Uterus (tissue), 4 donors: ENCODE data around the gene HCN2. TPM values are rescaled to one million over a fixed set of nuclear protein-coding genes. Genes with fewer than 3 reads are reported as not detected.

ENCODE experiments used
- DNase-seq, 2 donors: peaks; one replicate each; pipeline ENCODE4 v3.0.0-alpha.2; 2019 to 2020
- H3K27ac ChIP-seq, 2 donors: fragments of 200-600 bp; sonication (generic); 1 replicate in 1 of 2; 2 replicates in 1 of 2; pipeline ENCODE4 v1.5.1; 2016 to 2018
- H3K27me3 ChIP-seq, 2 donors: fragments of 200-600 bp; sonication (generic); one replicate each; pipeline ENCODE4 v1.5.1; 2018 to 2019; ENCODE audit warnings: control low read depth in 1 of 2
- H3K36me3 ChIP-seq, 2 donors: fragments of 200-600 bp; sonication (generic); one replicate each; pipeline ENCODE4 v1.5.1; 2019; ENCODE audit warnings: control low read depth in 1 of 2
- H3K4me1 ChIP-seq, 2 donors: fragments of 200-600 bp; sonication (generic); one replicate each; pipeline ENCODE4 v1.5.1; 2018 to 2019; ENCODE audit warnings: control low read depth in 1 of 2
- H3K4me3 ChIP-seq, 2 donors: fragments of 200-600 bp; sonication (generic); 1 replicate in 1 of 2; 2 replicates in 1 of 2; pipeline ENCODE4 v1.5.1; 2018 to 2019; ENCODE audit warnings: mild to moderate bottlenecking in 1 of 2
- H3K9me3 ChIP-seq, 2 donors: fragments of 200-600 bp; sonication (generic); one replicate each; pipeline ENCODE4 v1.5.1; 2019; ENCODE audit warnings: control low read depth in 1 of 2
- CTCF ChIP-seq, 4 experiments: fragments of 200-600 bp in 2 of 4; fragments of 450-650 bp in 2 of 4; sonication (generic) in 2 of 4; IDR thresholded peaks; one replicate each; pipeline ENCODE4 v1.5.1; 2016 to 2019; ENCODE audit warnings: antibody characterized with exemption in 4 of 4, mild to moderate bottlenecking in 2 of 4, moderate library complexity in 1 of 4
- POLR2A ChIP-seq, 2 donors: fragments of 450-650 bp; IDR thresholded peaks; one replicate each; pipeline ENCODE4 v1.6.1; 2016; ENCODE audit warnings: antibody characterized with exemption in 2 of 2, mild to moderate bottlenecking in 1 of 2, moderate library complexity in 1 of 2
- intact Hi-C: fragments of 100-400 bp; cut with DNase I; formaldehyde crosslinking; loops from one replicate; pipeline ENCODE4 v1.15.1; 2023; ENCODE audit warnings: low total_unique reads
- total RNA-seq, 4 donors: library from RNA; depleted of rRNA in 3 of 4; stranded (reverse); fragments of >200 nt in 3 of 4; gene quantifications; one replicate each; pipeline versions ENCODE4 v1.1.0 to v1.2.4, GENCODE V29; 2014 to 2023
- donor health status: DM: yes; HTN: yes; CAD: no.

The HCN2 gene
- total RNA-seq, 4 donors from 2014 or later = 0.83 TPM; not detected in 3

- H3K9me3 ChIP-seq = no peaks in the 10 kb centered on the region
- DNase-seq = peak in 1 of 2 donors; percentile 41
- no peak overlapping the region for H3K27ac ChIP-seq
- no peak for TF ChIP-seq POLR2A (IDR thresholded peaks at IDR 0.05)
- TF ChIP-seq CTCF (IDR thresholded peaks at IDR 0.05) = no peak
- H3K4me3 ChIP-seq = no peak overlapping the region
- no peaks in the 10 kb centered on the region for H3K36me3 ChIP-seq
- intact Hi-C loops = no loop called here
- H3K4me1 ChIP-seq = no peaks in the 10 kb centered on the region
- no peaks in the 10 kb centered on the region for H3K27me3 ChIP-seq
Measured at GRCh38 chr19:610801-611480, 21.3 kb downstream of the HCN2 start.

- TF ChIP-seq POLR2A (IDR thresholded peaks at IDR 0.05) (no peak), CTCF (IDR thresholded peaks at IDR 0.05) (no peak)
- Histone ChIP-seq H3K9me3 (no peaks in the 10 kb centered on the region), H3K27me3 (no peaks in the 10 kb centered on the region), H3K27ac (no peak overlapping the region), H3K4me1 (no peaks in the 10 kb centered on the region), H3K36me3 (no peaks in the 10 kb centered on the region), H3K4me3 (no peak overlapping the region)
- no peak for DNase-seq
- intact Hi-C loops = no loop called here
Measured at GRCh38 chr19:611481-611868, 21.8 kb downstream of the HCN2 start.

- Histone ChIP-seq H3K4me3 (no peak overlapping the region), H3K4me1 (no peaks in the 10 kb centered on the region), H3K9me3 (no peaks in the 10 kb centered on the region), H3K27ac (no peak overlapping the region), H3K36me3 (no peaks in the 10 kb centered on the region), H3K27me3 (no peaks in the 10 kb centered on the region)
- TF ChIP-seq POLR2A (IDR thresholded peaks at IDR 0.05) = no peak
- TF ChIP-seq CTCF (IDR thresholded peaks at IDR 0.05) = no peak
- DNase-seq = no peak
- intact Hi-C loops = no loop called here
Measured at GRCh38 chr19:612941-613340, 23.3 kb downstream of the HCN2 start.

GRCh38 chr19:613732-614567 lies 24.3 kb downstream of the HCN2 start:
- H3K36me3 ChIP-seq = no peaks in the 10 kb centered on the region
- no peak overlapping the region for H3K4me3 ChIP-seq
- no peaks in the 10 kb centered on the region for H3K9me3 ChIP-seq
- no peak for DNase-seq
- H3K4me1 ChIP-seq = no peaks in the 10 kb centered on the region
- TF ChIP-seq CTCF (IDR thresholded peaks at IDR 0.05) (no peak), POLR2A (IDR thresholded peaks at IDR 0.05) (no peak)
- no peak overlapping the region for H3K27ac ChIP-seq
- H3K27me3 ChIP-seq = no peaks in the 10 kb centered on the region
- intact Hi-C loops = no loop called here

- DNase-seq = no peak
- Histone ChIP-seq H3K9me3 (no peaks in the 10 kb centered on the region), H3K36me3 (no peaks in the 10 kb centered on the region), H3K4me1 (no peaks in the 10 kb centered on the region), H3K27me3 (no peaks in the 10 kb centered on the region), H3K27ac (no peak overlapping the region), H3K4me3 (no peak overlapping the region)
- TF ChIP-seq CTCF (IDR thresholded peaks at IDR 0.05) (peak in 1 of 4 experiments; percentile 9), POLR2A (IDR thresholded peaks at IDR 0.05) (no peak)
- intact Hi-C loops = no loop called here
Measured at GRCh38 chr19:615619-616018, 25.9 kb downstream of the HCN2 start.
